ENCODE data around the gene MMP23B.
A peak's percentile ranks its signal among the peaks of the same experiment; 100 is the strongest.

MMP23B gene

DNA sequence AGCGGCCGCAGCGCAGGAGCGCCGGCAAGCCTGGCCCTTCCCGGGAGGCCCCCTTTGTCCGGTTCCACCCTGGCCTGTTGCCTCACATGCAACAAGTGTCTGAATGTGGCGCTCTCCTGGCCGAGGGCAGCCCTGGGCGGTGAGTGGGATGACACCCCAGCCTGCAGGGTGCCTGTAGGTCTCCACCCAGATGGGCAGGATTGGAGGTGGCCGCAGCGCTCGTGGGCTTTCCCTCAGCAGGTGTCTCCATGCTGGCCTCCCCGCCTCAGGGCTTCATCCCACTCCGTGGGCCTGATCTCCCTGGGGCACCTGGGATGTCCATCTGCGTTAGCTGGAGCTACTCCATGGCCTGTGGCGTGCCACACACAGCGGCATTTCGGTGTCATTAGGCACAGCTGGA, 15.1 kb upstream of the MMP23B start:
- Histone ChIP-seq H3K9me3 (ENCODE audit: control insufficient read depth, insufficient read depth, low read length) (no peaks in the 10 kb centered on the region), H3K36me3 (ENCODE audit: control insufficient read depth, insufficient read depth, low read length) (peaks cover 9% of the 10 kb centered on the region), H3K4me3 (ENCODE audit: low read depth, low read length) (peak overlapping the region; percentile 87), H3K9ac (ENCODE audit: low read depth, low read length) (peak overlapping the region; percentile 54), H3K4me1 (ENCODE audit: control insufficient read depth, insufficient read depth, low read length) (no peaks in the 10 kb centered on the region), H3K27me3 (ENCODE audit: control insufficient read depth, insufficient read depth, low read length) (no peaks in the 10 kb centered on the region)

DNA sequence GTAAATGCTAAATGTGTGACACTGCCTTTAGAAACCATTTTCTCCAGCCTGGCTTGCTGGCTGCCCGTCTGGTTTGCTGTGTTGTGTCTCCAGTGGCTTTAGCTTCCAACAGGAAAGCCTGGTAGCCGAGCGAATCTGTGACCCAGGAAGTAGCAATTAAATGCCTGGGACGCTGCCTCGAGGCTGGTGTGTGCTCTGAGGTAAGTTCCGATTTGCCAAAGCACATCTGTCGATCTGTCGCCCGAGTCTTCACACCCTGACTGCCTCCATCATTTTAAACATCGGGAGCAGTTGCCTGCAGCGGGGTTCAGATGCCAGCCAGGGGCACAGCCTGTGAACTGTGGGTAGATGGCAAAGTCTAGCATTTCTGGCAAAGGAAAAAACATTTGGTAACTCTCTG, 14.5 kb upstream of the MMP23B start:
- H3K9me3 ChIP-seq (ENCODE audit: control insufficient read depth, insufficient read depth, low read length): no peaks in the 10 kb centered on the region
- no peak overlapping the region for H3K4me3 ChIP-seq (ENCODE audit: low read depth, low read length)
- no peaks in the 10 kb centered on the region for H3K4me1 ChIP-seq (ENCODE audit: control insufficient read depth, insufficient read depth, low read length)
- H3K27me3 ChIP-seq (ENCODE audit: control insufficient read depth, insufficient read depth, low read length): no peaks in the 10 kb centered on the region
- no peak overlapping the region for H3K9ac ChIP-seq (ENCODE audit: low read depth, low read length)
- H3K36me3 ChIP-seq (ENCODE audit: control insufficient read depth, insufficient read depth, low read length): peaks cover 9% of the 10 kb centered on the region

DNA sequence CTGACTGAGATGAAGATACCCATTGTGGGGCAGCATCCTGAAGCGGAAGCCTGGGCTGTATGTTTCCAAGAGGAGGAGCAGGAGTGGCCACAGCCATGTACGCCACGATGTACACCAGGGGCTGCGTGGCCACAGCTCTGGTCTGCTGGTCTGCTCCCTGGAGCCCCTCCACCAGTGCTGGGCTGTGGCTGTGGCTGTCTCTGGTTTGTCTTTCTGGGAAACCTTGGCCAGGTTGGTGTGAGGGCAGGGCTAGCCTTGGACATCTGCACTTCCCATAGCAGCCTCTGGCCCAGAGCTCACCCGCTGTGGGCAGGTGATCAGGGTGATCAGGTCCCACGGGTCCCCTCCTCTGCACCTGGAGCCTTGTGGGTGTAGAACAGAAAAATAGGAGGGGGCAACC, 14.0 kb upstream of the MMP23B start:
- H3K9ac ChIP-seq (ENCODE audit: low read depth, low read length): no peak overlapping the region
- no peaks in the 10 kb centered on the region for H3K4me1 ChIP-seq (ENCODE audit: control insufficient read depth, insufficient read depth, low read length)
- no peaks in the 10 kb centered on the region for H3K27me3 ChIP-seq (ENCODE audit: control insufficient read depth, insufficient read depth, low read length)
- no peak overlapping the region for H3K4me3 ChIP-seq (ENCODE audit: low read depth, low read length)
- H3K36me3 ChIP-seq (ENCODE audit: control insufficient read depth, insufficient read depth, low read length): peaks cover 9% of the 10 kb centered on the region
- no peaks in the 10 kb centered on the region for H3K9me3 ChIP-seq (ENCODE audit: control insufficient read depth, insufficient read depth, low read length)

DNA sequence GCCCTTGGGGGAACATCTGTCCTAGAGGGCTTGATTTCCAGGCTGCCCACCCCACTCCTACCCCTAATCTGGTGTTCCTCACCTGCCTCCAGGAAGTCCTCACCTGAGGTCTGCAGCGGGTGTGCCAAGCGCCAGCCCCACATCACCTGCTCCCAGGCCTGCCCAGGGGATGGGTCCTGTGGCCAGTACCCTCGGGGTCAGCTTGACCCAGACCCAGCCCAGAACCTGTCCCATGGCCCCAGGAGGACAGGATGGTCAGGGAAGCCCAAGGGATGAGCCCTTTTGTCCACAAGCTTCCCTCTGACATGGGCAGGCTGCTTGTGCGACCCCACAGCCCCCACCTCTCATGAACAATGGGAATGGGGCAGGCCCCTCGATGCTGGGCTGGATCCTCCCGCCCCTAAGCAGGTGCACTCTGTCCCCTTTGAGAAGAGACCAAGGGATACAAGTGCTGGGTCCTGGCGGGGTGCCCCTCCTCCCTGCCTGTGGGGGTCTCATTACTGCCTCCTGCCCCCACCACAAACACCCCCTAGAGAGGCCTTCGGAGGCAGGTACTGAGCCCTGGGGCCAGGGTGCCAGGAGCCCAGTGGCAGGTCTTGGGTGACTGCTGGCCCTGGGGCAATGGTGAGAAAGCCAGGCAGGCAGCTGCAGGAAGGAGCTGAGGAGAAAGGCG, 13.4 kb upstream of the MMP23B start:
- no peaks in the 10 kb centered on the region for H3K27me3 ChIP-seq (ENCODE audit: control insufficient read depth, insufficient read depth, low read length)
- H3K36me3 ChIP-seq (ENCODE audit: control insufficient read depth, insufficient read depth, low read length): peaks cover 9% of the 10 kb centered on the region
- H3K9me3 ChIP-seq (ENCODE audit: control insufficient read depth, insufficient read depth, low read length): no peaks in the 10 kb centered on the region
- H3K4me3 ChIP-seq (ENCODE audit: low read depth, low read length): no peak overlapping the region
- no peak overlapping the region for H3K9ac ChIP-seq (ENCODE audit: low read depth, low read length)
- H3K4me1 ChIP-seq (ENCODE audit: control insufficient read depth, insufficient read depth, low read length): no peaks in the 10 kb centered on the region

DNA sequence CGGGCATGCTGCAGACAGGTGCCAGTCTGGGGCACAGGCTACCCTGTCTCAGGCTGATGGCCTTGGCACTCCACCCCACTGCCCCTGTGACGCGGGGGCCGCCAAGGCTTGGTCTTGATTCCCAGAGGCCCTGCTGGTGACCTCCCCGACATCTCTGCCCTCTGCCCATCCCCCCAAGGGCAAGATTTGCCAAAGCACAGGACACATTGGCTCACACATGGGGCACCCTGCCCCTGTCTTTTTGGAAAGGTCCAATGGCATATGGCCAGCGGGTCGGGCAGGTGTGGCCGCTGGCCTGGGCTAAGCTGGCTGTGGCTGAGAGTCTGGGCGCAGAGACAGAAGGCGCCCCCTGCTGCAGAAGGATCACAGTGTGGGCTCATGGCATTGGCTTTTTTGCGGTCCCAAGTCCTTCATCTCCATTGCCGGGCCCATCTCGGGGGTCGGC, 12.0 kb upstream of the MMP23B start:
- Histone ChIP-seq H3K4me3 (ENCODE audit: low read depth, low read length) (no peak overlapping the region), H3K27me3 (ENCODE audit: control insufficient read depth, insufficient read depth, low read length) (no peaks in the 10 kb centered on the region), H3K9ac (ENCODE audit: low read depth, low read length) (no peak overlapping the region), H3K9me3 (ENCODE audit: control insufficient read depth, insufficient read depth, low read length) (no peaks in the 10 kb centered on the region), H3K36me3 (ENCODE audit: control insufficient read depth, insufficient read depth, low read length) (peaks cover 9% of the 10 kb centered on the region), H3K4me1 (ENCODE audit: control insufficient read depth, insufficient read depth, low read length) (no peaks in the 10 kb centered on the region)

DNA sequence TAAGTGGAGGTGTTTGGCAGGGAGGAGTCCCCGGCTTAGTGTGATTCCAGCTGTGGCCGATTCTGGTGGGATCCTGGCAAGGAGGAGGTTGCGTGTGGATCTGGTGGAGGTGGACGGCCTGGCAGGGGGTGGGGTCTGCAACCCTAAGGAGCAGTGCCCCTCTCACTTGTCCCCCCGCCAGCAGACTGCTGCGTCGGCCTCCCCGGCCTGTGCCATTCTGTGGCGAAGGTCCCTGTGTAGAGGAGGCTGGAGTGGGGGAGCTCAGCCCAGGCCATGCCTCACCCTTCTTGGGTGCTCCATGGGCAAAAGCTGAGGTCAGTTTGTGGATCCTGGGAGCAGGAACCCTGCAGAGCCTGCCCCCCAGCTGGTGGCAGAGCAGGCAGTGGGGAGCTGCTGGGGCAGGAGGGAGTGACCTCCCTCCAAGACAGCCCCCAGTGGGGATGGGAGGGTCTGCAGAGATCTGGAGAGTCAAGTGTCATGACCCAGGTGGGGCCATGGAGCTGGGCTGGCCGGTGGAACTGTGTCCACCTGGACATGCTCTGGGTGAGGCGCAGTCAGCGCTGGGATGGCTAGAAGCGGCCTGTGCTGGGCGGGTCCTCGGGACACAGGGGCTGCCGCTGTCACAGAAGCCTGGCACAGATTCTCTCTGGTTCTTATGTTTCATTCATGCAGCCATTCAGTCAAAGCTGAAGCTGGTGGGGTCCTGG, 11.4 kb upstream of the MMP23B start:
- no peak overlapping the region for H3K4me3 ChIP-seq (ENCODE audit: low read depth, low read length)
- H3K9ac ChIP-seq (ENCODE audit: low read depth, low read length): no peak overlapping the region
- H3K36me3 ChIP-seq (ENCODE audit: control insufficient read depth, insufficient read depth, low read length): peaks cover 9% of the 10 kb centered on the region
- H3K4me1 ChIP-seq (ENCODE audit: control insufficient read depth, insufficient read depth, low read length): no peaks in the 10 kb centered on the region
- no peaks in the 10 kb centered on the region for H3K27me3 ChIP-seq (ENCODE audit: control insufficient read depth, insufficient read depth, low read length)
- H3K9me3 ChIP-seq (ENCODE audit: control insufficient read depth, insufficient read depth, low read length): no peaks in the 10 kb centered on the region

DNA sequence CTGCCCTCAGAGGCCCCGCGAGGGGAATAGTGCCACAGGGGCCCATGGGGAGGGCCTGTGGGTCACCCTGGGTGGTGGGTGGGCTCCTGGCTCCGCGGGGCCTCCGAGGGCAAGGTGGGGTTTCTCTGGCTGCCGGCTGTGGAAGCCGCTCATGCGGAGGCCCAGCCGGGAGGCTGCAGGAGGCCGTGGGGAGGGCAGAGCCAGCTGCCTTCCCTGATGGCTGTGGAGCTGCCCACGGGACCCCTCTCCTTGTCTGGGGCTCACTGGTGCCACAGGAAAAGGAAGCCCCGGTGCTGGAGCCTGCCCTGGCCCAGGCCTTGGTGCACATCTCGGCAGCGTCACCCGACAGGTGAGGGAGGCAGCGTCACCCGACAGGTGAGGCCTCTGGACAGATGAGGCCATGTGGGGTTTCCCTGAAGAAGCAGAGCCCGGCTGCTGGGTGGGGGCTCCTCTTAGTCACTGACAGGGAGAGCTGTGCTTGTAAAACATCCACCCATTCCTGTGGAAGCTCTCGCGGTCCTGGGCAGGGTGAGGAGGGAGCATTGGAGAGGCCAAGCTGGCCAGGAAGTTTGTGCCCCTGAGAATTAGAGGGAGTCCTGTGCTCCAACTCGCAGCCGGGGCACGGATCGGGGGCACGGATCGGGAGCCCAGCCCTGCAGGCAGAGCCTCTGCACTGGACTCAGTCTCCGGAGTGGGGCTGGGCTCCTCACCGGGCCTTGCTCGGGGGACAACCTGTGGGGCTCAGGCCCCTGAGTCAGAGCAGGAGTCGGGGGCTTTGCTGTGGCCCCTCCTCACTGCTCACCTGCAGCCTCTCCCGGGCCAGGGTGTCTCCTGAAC, 10.6 kb upstream of the MMP23B start:
- Histone ChIP-seq H3K36me3 (ENCODE audit: control insufficient read depth, insufficient read depth, low read length) (peaks cover 9% of the 10 kb centered on the region), H3K27me3 (ENCODE audit: control insufficient read depth, insufficient read depth, low read length) (no peaks in the 10 kb centered on the region), H3K9me3 (ENCODE audit: control insufficient read depth, insufficient read depth, low read length) (no peaks in the 10 kb centered on the region), H3K4me1 (ENCODE audit: control insufficient read depth, insufficient read depth, low read length) (no peaks in the 10 kb centered on the region), H3K4me3 (ENCODE audit: low read depth, low read length) (no peak overlapping the region), H3K9ac (ENCODE audit: low read depth, low read length) (no peak overlapping the region)

DNA sequence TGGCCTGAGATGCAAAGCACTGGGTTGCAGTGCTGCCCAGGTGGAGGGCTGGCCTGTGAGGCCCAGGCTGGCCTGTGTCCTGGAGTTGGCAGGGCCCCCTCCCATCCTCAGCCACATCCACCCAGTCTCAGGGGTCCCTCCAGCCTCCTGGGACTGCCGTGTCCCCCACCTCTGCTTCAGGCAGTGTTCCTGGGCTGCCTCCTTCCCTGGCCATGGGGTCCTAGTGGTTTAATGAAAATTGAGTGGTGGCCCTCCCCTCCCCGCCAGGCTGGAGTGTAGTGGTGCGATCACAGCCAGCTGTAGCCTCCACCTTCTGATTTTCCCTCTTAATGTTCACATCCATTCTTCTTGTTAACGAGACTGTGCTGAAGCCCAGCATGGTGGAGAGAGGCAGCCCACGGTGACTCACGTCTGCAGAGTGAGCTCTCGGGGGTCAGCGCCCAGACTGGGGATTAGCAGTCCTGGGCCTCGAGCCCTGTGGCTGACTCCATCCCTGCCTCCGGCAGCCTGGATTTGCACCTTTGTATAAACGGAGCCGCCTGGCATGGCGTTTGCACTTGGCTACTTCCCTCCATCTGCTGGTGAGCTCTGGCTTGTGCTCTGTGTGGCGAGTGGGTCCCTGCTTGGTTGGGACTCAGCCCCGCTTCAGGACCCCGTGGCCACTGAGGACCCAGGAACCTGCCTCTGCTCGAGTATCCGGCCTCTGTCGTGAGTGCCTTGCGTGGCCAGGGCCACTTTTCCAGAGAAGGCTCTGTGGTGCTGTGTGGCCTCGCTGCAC, 9.8 kb upstream of the MMP23B start:
- Histone ChIP-seq H3K4me3 (ENCODE audit: low read depth, low read length) (no peak overlapping the region), H3K4me1 (ENCODE audit: control insufficient read depth, insufficient read depth, low read length) (no peaks in the 10 kb centered on the region), H3K9ac (ENCODE audit: low read depth, low read length) (no peak overlapping the region), H3K27me3 (ENCODE audit: control insufficient read depth, insufficient read depth, low read length) (no peaks in the 10 kb centered on the region), H3K9me3 (ENCODE audit: control insufficient read depth, insufficient read depth, low read length) (no peaks in the 10 kb centered on the region), H3K36me3 (ENCODE audit: control insufficient read depth, insufficient read depth, low read length) (peaks cover 9% of the 10 kb centered on the region)

DNA sequence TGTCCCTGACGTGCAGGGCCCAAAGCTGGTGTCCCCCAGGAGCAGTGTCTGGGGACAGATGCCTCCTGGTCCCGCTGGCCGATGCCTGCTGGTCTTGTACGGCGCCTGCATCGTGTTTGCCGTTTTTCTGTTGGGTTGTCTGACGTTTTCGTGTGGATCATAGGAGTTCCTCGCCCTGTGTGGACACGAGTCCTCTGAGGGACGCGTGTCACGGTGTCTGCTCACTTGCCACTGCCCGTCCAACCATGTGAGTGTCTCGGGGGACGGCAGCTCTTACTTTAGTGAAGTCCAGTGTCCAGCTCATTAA, 9.2 kb upstream of the MMP23B start:
- H3K36me3 ChIP-seq (ENCODE audit: control insufficient read depth, insufficient read depth, low read length): peaks cover 9% of the 10 kb centered on the region
- no peaks in the 10 kb centered on the region for H3K4me1 ChIP-seq (ENCODE audit: control insufficient read depth, insufficient read depth, low read length)
- H3K4me3 ChIP-seq (ENCODE audit: low read depth, low read length): no peak overlapping the region
- no peaks in the 10 kb centered on the region for H3K9me3 ChIP-seq (ENCODE audit: control insufficient read depth, insufficient read depth, low read length)
- H3K9ac ChIP-seq (ENCODE audit: low read depth, low read length): no peak overlapping the region
- H3K27me3 ChIP-seq (ENCODE audit: control insufficient read depth, insufficient read depth, low read length): no peaks in the 10 kb centered on the region

DNA sequence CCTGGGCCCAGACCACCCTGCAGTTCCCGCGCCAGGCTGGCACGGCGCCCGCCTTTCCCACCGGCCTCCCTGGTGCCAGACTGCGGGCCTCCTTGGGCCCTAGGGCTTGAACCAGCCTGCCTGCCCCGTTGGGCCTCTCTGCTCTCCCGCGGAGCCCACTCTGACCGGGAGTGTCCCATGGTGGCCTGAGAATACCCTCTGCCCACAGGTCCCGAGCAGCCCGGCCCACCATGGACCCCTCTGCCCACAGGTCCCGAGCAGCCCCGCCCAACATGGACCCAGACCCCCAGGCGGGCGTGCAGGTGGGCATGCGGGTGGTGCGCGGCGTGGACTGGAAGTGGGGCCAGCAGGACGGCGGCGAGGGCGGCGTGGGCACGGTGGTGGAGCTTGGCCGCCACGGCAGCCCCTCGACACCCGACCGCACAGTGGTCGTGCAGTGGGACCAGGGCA, 8.8 kb upstream of the MMP23B start:
- no peaks in the 10 kb centered on the region for H3K9me3 ChIP-seq (ENCODE audit: control insufficient read depth, insufficient read depth, low read length)
- H3K4me3 ChIP-seq (ENCODE audit: low read depth, low read length): no peak overlapping the region
- H3K4me1 ChIP-seq (ENCODE audit: control insufficient read depth, insufficient read depth, low read length): no peaks in the 10 kb centered on the region
- peaks cover 7% of the 10 kb centered on the region for H3K36me3 ChIP-seq (ENCODE audit: control insufficient read depth, insufficient read depth, low read length)
- H3K27me3 ChIP-seq (ENCODE audit: control insufficient read depth, insufficient read depth, low read length): no peaks in the 10 kb centered on the region
- H3K9ac ChIP-seq (ENCODE audit: low read depth, low read length): no peak overlapping the region

DNA sequence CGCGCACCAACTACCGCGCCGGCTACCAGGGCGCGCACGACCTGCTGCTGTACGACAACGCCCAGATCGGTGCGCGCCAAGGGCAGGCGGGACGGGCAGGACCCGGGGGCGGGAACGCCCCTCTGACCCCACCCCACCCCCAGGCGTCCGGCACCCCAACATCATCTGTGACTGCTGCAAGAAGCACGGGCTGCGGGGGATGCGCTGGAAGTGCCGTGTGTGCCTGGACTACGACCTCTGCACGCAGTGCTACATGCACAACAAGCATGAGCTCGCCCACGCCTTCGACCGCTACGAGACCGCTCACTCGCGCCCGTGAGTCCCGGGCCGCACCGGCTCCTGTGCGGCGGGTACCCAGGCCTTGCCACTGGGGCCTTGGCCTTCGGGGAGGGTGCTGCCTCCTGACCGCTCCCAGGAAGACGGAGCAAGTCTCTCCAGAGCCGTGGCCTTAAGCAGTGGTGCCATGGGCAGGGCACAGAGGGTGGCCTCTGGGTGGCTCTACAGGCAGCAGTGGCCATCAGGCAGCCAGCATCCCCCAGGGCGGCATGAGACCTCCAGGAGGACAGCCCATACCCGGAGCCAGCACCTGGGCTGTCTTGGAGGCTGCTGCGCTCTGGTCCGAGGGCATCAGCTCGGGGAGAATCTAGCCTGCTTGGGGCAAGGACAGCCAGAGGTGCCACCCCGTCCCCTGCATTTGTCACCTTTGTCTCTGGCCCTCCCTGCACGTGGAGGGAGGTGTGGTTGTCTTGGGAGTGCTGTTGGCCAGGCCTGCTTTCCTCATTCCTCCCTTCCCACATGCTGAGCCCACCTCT, 8.1 kb upstream of the MMP23B start:
- Histone ChIP-seq H3K4me1 (ENCODE audit: control insufficient read depth, insufficient read depth, low read length) (no peaks in the 10 kb centered on the region), H3K9ac (ENCODE audit: low read depth, low read length) (no peak overlapping the region), H3K9me3 (ENCODE audit: control insufficient read depth, insufficient read depth, low read length) (no peaks in the 10 kb centered on the region), H3K27me3 (ENCODE audit: control insufficient read depth, insufficient read depth, low read length) (no peaks in the 10 kb centered on the region), H3K4me3 (ENCODE audit: low read depth, low read length) (no peak overlapping the region), H3K36me3 (ENCODE audit: control insufficient read depth, insufficient read depth, low read length) (peaks cover 2% of the 10 kb centered on the region)

Data from iPS-15b (cell line).